Measurements from ENCODE around the gene ARID1A.
A peak's percentile ranks its signal among the peaks of the same experiment; 100 is the strongest.

ARID1A gene

DNA sequence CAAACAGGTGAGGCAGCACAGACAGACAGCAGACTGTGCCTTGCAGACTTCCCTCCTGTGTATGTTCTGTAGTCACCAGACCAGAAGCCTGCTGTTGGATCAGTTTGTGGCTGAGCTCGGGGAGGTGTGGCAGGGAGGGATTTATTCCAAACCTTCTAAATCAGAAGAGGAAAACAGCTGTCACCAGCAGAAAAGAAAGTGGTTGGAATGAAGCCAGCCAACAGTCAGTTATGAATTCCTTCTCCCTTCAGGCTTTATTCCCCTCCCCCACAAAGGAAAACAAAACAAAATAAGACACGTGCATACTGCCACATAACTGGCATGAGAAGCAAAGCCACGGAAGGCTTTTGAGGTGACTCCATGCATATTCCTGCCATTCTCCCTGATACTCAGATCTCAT is 72.9 kb downstream of the ARID1A start:
- no peak for DNase-seq

DNA sequence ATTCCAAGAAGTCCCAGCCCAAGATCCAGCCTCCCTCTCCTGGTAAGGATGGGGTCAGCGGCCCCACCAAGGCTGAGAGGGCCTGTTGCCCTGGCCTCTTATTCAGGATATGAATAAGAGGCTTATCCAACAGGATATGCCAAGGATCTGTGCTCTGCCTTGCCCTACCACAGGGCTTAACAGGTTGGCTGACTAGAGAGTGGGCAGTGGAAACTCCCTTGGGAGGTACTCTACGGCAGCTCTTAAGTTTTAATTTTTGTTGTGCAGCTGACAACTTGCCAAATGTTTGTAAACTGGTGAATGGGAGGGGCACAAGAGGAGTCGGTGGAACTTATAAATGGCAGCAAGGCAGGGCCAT is 75.4 kb downstream of the ARID1A start:
- no peak for DNase-seq

DNA sequence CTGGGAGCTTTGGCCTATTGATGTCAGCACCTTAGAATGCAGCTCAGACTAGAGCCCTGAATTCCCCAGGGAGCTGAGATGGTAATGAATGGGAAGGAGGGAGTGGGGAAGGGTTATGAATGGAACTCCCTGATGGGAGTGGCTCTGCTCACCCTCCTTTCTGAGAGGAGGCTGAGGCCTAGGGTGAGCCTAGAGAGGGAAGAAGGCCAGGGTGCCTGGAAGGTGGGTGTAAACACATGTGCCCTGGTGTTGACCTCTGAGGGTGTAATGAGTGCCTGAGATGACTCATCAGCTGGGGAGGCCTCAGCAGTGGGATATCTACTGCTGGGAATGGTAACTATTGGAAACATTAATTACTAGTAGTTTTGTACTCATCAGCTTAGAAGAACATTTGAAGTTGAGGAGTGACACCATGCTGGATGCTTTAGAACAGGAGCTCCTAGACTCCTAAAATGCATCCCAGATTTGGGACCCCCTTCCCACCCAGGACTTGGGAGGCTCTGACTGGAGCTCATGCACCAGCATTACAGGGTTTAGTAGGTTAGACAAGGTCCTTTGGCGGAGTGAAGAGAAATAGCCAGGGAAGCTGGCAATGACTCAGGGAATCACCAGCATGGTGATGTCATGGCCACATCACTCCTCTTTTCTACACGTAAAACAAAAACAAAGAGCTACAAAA is 76.0 kb downstream of the ARID1A start:
- peak; percentile 40 for DNase-seq

DNA sequence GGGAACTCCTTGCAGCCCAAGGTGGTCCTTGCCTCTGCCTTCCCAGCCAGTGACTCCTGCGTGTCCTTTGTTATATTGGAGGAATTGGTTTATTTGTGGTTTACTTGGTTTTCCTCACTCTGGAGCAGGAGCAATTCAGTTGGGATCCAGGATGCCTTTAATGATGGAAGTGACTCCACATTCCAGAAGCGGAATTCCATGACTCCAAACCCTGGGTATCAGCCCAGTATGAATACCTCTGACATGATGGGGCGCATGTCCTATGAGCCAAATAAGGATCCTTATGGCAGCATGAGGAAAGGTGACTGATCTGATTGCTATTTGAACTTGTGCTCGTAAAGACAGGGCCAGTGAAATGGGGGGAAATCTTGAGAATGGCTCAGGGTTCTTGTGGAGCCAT is 76.9 kb downstream of the ARID1A start:
- no peak for DNase-seq

DNA sequence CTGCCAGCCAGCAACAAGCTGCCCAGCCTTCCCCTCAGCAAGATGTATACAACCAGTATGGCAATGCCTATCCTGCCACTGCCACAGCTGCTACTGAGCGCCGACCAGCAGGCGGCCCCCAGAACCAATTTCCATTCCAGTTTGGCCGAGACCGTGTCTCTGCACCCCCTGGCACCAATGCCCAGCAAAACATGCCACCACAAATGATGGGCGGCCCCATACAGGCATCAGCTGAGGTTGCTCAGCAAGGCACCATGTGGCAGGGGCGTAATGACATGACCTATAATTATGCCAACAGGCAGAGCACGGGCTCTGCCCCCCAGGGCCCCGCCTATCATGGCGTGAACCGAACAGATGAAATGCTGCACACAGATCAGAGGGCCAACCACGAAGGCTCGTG is 78.6 kb downstream of the ARID1A start:
- DNase-seq, result no peak

DNA sequence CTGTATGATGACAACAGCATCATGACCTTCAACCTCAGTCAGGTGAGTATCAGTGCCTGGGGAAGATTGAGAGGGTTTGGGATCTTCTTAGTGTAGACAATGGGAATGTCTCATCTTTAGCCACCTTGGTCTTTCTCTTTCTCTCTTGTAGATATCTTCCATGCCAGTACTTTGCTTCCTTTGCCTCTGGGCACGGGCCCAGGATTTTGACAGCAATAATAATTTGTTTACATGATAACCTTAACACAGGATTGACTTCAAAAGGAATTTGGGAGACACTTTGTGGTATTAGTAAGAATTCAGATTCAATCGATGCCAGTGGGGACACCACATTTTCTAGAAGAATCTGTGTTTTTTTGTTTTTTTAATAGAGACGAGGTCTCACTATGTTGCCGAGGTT is 79.9 kb downstream of the ARID1A start:
- no peak for DNase-seq

DNA sequence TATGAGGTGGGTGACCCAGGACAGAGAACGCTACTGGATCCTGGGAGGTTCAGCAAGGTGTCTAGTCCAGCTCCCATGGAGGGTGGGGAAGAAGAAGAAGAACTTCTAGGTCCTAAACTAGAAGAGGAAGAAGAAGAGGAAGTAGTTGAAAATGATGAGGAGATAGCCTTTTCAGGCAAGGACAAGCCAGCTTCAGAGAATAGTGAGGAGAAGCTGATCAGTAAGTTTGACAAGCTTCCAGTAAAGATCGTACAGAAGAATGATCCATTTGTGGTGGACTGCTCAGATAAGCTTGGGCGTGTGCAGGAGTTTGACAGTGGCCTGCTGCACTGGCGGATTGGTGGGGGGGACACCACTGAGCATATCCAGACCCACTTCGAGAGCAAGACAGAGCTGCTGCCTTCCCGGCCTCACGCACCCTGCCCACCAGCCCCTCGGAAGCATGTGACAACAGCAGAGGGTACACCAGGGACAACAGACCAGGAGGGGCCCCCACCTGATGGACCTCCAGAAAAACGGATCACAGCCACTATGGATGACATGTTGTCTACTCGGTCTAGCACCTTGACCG is 83.4 kb downstream of the ARID1A start:
- DNase-seq, result no peak

DNA sequence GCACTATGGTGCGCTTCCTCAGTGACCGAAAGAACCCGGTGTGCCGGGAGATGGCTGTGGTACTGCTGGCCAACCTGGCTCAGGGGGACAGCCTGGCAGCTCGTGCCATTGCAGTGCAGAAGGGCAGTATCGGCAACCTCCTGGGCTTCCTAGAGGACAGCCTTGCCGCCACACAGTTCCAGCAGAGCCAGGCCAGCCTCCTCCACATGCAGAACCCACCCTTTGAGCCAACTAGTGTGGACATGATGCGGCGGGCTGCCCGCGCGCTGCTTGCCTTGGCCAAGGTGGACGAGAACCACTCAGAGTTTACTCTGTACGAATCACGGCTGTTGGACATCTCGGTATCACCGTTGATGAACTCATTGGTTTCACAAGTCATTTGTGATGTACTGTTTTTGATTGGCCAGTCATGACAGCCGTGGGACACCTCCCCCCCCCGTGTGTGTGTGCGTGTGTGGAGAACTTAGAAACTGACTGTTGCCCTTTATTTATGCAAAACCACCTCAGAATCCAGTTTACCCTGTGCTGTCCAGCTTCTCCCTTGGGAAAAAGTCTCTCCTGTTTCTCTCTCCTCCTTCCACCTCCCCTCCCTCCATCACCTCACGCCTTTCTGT is 84.6 kb downstream of the ARID1A start:
- DNase-seq, result no peak

DNA sequence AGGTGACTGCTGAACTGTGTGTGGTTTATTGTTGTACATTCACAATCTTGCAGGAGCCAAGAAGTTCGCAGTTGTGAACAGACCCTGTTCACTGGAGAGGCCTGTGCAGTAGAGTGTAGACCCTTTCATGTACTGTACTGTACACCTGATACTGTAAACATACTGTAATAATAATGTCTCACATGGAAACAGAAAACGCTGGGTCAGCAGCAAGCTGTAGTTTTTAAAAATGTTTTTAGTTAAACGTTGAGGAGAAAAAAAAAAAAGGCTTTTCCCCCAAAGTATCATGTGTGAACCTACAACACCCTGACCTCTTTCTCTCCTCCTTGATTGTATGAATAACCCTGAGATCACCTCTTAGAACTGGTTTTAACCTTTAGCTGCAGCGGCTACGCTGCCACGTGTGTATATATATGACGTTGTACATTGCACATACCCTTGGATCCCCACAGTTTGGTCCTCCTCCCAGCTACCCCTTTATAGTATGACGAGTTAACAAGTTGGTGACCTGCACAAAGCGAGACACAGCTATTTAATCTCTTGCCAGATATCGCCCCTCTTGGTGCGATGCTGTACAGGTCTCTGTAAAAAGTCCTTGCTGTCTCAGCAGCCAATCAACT is 85.5 kb downstream of the ARID1A start:
- DNase-seq, result no peak

DNA sequence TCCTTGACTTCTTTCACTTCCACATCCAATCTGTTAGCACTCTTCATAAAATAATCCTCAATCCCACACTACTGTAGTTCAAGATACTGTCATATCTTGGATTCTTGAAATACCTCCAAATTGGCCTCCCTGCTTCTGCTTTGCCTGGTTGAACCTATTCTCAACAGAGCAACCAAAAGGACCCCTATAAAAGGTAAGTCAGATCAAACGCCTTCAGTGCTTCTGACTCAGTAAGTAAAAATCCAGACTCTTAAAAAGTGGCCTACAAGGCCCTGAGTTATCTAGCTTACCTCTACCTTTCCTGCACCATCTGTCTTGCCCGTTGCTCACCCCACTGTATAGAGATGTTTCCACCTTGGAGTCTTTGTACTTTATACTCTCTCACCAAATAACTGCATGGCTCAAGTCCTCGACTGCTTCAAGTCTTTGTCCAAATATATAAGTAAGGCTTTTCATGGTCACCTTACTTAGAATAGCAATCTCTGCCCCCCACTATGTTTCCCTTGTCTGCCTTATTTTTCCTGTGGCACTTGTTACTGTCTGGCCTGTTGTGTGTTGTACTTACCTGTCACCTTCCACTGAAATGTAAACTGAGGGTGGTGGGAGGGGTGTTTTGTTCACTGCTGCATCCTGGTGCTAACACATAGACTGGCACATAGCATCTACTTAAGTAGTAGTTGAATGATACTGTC is 86.9 kb downstream of the ARID1A start:
- no peak for DNase-seq

DNA sequence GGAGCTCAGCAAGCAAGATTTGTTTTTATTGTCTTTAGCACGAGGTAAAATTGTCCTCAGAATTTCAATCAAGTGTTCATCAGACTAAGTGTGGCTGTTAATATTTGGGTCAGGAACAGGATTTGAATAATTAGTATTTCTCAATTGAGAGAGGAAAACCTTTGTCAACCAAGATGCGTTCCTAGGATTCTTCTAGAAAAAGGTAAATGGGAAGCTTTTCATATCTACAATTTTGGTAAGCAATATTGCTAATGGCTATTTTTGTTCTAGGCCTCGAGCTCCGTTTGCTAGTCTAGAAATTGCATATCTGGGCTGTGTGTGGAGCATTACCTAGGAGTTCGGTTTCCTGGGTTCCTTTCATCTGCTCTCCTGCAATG is 87.8 kb downstream of the ARID1A start:
- no peak for DNase-seq

DNA sequence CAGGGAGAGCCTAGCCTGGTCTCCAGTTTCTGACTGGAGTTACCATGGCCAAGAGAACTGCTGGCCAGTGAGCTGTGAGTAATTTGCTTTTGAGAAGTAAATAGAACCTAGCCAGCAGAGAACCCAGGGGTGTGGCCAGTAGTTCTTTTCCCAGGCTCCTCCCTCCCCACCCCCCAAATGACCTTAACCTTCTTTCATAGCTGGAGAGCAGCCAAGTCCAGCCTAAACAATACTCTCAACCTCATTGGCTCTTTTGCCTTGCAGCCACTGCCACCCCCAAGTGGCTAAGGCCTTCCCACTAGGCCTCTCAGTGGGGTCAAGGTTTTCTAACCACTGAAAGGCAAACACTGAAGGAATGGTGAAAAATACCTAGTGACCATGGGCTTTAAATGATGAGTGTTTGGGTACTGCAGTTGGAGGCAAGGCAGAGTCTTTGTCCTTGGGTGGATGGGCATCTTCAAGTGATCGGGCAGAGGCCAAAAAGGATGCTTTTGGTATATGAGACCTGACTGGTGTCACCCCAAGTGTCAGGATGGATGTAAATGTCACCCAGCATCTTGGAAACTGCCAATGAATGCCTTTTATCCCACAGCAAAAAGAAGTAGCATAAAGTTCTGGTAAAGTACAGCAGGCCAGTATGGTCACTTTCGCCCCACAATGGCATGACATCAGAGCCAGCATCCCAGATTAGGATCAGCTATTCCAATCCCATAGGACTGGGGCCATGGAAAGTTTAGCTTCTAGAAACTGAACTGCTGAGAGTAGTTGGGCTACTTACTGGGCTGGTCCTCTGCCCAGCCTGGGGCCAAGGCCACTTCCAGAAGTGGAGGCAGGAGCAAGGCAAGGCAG is 88.4 kb downstream of the ARID1A start:
- DNase-seq, result no peak

DNA sequence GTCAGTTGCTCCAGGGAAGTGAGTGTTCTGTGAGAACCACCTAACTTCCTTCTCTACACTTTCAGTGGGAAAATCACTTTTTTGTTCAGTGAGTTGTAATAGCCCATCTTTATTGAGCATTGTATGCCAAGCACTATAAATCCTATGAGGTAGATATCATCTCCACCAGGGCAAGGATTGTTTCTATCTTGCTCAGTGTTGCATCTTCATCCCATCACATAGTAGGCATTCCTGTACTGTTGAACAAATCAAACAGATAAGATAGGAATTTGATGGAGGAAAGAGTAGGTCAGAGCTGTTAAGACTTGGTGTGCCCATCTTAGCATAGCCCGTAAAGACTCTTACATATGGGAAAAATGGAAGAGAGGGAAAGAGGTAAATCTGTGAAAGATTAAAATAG is 89.1 kb downstream of the ARID1A start:
- no peak for DNase-seq

DNA sequence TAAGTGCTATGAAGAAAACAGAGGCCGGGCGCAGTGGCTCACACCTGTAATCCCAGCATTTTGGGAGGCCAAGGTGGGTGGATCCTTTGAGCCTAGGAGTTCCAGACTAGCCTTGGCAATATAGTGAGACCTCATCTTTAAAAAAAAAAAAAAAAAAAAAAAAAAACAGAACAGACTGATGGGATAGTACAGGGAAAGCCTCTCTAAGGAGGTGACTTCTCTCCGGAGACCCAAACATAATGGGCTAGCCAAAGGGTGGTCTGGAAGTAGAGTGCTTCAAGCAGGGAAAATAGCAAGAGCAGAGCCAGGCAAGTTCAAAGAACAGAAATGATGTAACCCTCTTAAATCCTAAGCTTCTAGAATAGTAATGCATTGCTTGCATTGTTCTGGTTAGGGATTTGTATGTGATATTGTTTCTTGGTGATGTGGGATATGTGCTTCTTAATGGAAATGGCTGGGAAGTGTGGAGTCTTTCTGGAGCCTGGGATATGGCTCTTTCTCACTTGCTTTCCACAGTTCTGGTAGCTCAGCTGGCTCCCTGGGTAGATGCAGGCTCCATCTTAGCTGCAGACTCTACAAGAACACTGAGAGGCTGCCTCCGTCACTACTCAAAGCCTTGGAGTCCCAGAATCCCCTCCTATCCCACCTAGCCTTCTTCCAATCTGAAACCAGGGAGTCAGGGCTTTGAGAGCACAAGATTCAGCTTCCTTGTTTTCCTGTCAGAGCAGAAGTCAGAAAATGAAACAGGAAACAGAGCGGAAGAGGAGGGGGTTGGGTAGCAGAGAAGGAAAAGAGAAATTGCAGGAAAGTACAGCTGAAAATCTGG is 90.0 kb downstream of the ARID1A start:
- no peak for DNase-seq

DNA sequence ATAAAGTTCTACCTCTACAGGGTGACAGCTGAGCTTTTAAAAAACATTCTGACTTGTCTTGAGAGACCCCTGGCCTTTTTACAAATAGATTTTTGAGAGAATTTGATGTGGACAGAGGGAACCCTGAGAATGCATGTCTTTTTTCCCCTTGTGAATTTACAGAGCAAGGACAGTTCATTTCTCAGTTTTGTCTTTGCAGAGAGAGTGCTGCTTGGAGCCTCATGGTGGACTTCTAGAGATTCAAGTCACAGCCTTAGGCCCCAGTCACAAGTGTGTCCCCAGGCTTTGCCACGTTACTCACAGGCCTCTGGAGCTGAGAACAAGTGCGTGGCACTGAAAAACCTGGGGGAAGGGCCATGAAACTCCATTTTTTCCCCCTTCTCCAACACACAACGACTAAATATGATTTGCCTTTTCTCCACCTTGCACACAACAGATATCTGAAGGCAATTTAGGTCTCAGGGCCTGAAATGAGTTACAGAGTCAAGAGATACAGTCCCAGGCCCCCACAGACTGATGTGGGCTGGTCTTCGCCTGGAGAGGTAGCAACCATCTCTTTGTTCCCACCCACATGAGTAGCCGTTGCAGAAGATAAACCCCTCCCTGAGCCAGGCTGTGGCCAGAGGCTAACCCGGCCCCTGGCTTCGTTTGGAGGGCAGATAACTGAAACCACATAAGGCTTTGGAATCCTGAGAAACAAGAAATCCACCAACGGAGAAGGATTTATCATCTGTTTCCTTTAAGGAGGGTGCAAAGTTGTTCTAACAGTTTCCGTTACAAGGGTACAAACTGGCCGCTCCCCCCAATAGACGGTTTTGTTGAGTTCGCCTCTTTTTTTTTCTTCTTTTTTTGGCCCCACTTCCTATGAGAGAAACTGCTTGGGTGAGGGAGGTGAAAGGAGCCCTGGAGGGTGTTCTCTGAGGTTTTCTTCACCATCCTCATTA is 90.9 kb downstream of the ARID1A start:
- DNase-seq, result peak; percentile 52

DNA sequence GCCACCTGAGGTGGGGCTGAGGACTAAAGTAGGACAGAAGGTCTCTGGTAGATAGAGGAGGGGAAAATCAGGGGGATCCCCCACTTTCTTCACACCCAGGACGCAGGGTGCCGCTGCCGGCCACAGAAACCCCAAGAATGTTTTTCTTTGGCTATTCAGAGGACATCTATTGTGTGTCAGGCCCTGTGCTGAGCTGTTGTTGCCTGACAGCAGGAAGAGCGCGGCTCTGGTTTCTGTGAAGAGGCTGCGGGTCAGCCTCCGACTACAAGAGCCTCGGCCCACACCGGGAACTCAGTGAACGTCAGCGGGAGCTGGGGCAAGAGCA is 91.5 kb downstream of the ARID1A start:
- peak; percentile 80 for DNase-seq

DNA sequence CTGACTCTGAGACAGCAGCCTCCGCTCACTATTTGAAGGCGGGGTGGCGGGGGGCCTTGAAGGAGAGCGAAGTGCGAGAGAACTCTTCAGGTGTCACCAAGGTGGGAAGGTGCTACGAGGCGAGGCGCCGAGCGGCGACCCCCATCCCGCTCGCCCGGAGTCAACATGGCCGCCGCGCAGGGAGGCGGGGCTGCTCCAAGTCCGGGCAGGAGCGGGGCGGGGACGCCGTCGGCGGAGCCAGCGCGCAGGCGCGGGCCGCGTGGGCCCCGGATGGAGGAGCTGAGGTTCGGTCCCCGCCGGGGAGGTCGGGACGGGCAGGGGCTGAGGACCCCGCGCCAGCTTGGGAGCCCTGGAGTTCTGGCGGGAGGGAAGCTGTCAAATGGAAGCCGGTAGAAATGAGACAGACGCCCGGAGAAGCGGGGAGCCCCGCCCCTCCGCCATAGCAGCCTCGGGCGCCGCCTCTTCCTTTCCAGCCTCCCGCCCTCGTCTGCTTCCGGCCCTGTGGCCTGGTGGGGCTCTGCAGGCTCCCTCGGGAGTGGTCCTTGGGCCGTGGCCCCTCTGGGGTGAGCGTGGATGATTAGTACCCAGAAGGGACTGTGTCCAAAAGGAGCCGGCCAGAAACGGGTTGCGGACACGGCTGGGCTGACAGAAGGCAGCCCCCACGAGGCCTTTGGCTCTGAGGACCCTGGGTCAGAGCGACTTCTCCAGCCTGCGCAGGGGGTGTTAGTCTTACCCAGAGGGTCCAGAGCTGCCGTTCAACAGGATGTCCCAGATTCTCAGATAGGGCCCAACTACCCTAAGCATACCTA is 92.1 kb downstream of the ARID1A start, which contains the start of gene PIGV:
Gene PIGV, plus strand, starts transcription at position 245 of the 809 bp plus-strand sequence. CDS start 2,866 bp downstream, outside the sequence.
- peak; percentile 92 for DNase-seq

DNA sequence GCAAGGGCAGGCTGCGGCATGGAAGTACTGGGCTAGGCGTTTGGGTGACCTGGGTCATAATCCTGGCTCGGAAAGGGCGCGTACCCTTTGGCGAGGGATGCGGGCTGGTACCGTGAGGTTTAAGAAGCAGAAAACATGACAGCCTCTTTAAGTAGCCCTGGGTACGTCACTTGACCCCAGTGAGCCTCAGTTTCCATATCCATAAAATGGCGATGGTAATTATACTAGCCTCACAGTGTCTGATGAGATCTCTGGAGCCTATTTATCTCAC is 92.6 kb downstream of the ARID1A start:
- peak; percentile 46 for DNase-seq

DNA sequence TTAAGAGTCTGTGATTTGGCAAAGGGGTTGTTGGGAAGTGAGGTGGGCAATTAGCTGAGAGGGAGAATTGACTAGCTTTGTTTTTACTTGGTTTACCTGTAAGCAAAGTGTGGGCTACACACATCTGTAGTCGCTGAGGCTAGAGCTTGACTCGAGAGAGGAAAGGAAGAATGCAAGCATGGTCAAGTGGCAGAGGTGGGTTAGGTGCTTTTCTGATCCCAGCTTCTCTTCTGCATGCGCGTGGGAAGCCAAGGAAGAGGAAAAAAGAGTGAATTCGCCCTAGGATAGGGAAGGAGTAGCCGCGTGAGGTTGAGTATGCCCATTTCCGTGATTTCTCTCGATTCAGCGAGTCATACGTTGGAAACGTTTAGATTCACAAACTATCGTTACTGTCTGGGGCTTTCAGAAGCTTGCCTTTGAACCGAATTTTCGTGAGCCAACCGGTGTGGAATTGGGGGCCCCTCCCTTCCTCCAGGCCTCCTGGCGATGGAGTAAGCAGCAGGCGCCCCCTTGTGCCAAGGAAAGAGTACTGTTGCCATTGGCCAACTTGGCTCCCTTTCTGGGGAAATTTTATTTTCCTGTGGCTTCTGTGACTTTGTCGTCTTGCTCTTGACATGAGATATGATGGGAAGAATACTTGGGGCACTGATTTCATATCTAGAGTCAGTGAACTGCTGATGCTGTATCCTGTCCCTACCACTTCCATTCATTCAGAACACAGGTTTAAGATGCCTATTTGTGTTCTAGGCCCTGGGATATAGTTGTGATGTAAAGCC is 93.2 kb downstream of the ARID1A start:
- peak; percentile 94 for DNase-seq

DNA sequence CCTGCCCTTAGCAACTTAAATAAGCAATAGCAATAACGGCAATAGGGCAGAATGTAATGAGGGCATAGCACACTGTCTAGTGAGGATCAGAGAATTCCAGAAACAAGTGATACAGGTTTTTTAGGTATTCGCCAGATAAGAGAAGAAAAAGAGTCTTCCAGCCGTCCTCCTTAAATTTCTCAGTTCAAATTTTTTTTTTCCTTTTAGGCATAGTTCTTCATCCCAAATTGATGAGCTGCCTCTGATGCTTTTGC is 93.7 kb downstream of the ARID1A start:
- no peak for DNase-seq

Data from stimulated activated CD4-positive, alpha-beta T cell treated with anti-CD3 and anti-CD28 coated beads, Interleukin-15, amount 100 ng/mL, for 24 hours (primary cell).